Vagina (tissue), 2 donors: ENCODE results near the gene MAD1L1.

Experiments used
- POLR2AphosphoS5 ChIP-seq, 2 donors: sonication (generic); formaldehyde crosslinking; IDR thresholded peaks; one replicate each; pipeline ENCODE4 v1.9.0; 2017; ENCODE audit warnings: antibody characterized with exemption in 2 of 2, mild to moderate bottlenecking in 2 of 2, low read depth in 1 of 2; ENCODE audit not compliant: insufficient read depth in 1 of 2
- TF ChIP-seq, protein P1 (sequence below), 3 experiments: fragments of 450-650 bp in 2 of 3; fragments of 200-600 bp in 1 of 3; sonication (generic) in 1 of 3; IDR thresholded peaks; one replicate each; pipeline ENCODE4 v1.5.1; 2017 to 2019; ENCODE audit warnings: antibody characterized with exemption in 3 of 3, mild to moderate bottlenecking in 2 of 3, moderate library complexity in 2 of 3

DNA sequence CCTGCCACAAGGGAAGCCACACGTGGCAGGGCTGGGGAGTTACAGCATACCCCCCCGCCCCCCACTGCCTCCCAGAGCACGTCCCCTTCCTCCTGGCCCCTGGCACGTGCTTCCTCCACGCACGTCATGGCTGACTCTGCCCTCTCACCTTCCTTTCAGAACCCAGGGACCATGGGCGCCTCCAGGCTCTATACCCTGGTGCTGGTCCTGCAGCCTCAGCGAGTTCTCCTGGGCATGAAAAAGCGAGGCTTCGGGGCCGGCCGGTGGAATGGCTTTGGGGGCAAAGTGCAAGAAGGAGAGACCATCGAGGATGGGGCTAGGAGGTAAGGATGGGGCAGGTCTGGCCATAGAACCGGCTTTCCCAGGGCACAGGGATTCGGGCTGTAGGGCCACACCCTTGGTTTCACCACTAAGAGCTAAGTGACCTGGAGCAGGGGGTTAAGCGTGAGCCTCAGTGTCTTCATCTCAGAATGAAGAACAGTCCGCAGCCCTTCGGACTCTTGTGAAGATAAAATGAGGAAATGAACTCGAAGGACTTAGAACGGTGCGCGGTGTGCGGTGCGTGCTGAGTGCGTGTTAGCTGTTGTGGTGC, 11.8 kb upstream of the MAD1L1 start:
- TF ChIP-seq, protein P1, sequence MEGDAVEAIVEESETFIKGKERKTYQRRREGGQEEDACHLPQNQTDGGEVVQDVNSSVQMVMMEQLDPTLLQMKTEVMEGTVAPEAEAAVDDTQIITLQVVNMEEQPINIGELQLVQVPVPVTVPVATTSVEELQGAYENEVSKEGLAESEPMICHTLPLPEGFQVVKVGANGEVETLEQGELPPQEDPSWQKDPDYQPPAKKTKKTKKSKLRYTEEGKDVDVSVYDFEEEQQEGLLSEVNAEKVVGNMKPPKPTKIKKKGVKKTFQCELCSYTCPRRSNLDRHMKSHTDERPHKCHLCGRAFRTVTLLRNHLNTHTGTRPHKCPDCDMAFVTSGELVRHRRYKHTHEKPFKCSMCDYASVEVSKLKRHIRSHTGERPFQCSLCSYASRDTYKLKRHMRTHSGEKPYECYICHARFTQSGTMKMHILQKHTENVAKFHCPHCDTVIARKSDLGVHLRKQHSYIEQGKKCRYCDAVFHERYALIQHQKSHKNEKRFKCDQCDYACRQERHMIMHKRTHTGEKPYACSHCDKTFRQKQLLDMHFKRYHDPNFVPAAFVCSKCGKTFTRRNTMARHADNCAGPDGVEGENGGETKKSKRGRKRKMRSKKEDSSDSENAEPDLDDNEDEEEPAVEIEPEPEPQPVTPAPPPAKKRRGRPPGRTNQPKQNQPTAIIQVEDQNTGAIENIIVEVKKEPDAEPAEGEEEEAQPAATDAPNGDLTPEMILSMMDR (IDR thresholded peaks at IDR 0.05) = no peak
- TF ChIP-seq POLR2AphosphoS5 (IDR thresholded peaks at IDR 0.05; ENCODE audit: insufficient read depth in 1 of 2, low read depth in 1 of 2) = no peak
